Karpas-422 (cell line): ENCODE measurements around the gene STAMBPL1. TPM values are rescaled to one million over a fixed set of nuclear protein-coding genes. Genes with fewer than 3 reads are reported as not detected.
"Not testable (repeated sequence)": the region's sequence is repeated elsewhere in the genome, so short reads cannot be mapped to it uniquely, and the experiment has no call there.

Experiments used
- DNase-seq: peaks from one replicate; pipeline ENCODE4 v3.0.0-alpha.2; 2015
- H2AFZ ChIP-seq: fragments of 200-600 bp; sonication (generic); 2 replicates; pipeline ENCODE4 v1.6.1; 2014; ENCODE audit warnings: antibody characterized with exemption, low read length, mixed read lengths
- H3K27ac ChIP-seq: fragments of 200-600 bp; sonication (generic); 2 replicates; pipeline ENCODE4 v1.5.1; 2014; ENCODE audit warnings: mild to moderate bottlenecking, low read length, moderate library complexity
- H3K27me3 ChIP-seq: fragments of 200-600 bp; sonication (generic); 2 replicates; pipeline ENCODE4 v1.6.1; 2014; ENCODE audit warnings: low read length, mixed read lengths
- H3K36me3 ChIP-seq: fragments of 200-600 bp; sonication (generic); 2 replicates; pipeline ENCODE4 v1.6.1; 2014; ENCODE audit warnings: low read length, mixed read lengths; ENCODE audit not compliant: insufficient read depth
- H3K4me1 ChIP-seq: fragments of 200-600 bp; sonication (generic); 2 replicates; pipeline ENCODE4 v1.6.1; 2014; ENCODE audit warnings: mild to moderate bottlenecking, low read length, mixed read lengths
- H3K4me2 ChIP-seq: fragments of 200-600 bp; sonication (generic); 2 replicates; pipeline ENCODE4 v1.6.1; 2014; ENCODE audit warnings: low read length, low read depth, mild to moderate bottlenecking; ENCODE audit not compliant: poor library complexity, severe bottlenecking
- H3K4me3 ChIP-seq: fragments of 200-600 bp; sonication (generic); 2 replicates; pipeline ENCODE4 v1.5.1; 2014; ENCODE audit warnings: mild to moderate bottlenecking, antibody characterized with exemption, low read length, mixed read lengths
- H3K79me2 ChIP-seq: fragments of 200-600 bp; sonication (generic); 2 replicates; pipeline ENCODE4 v1.6.1; 2014; ENCODE audit warnings: mild to moderate bottlenecking, low read length, mixed read lengths
- H3K9ac ChIP-seq: fragments of 200-600 bp; sonication (generic); 2 replicates; pipeline ENCODE4 v1.6.0; 2014; ENCODE audit warnings: low read length
- H3K9me2 ChIP-seq: fragments of 200-600 bp; sonication (generic), shearing (Covaris generic); replicated peaks from 2 replicates; pipeline ENCODE4 v1.6.0; 2014; ENCODE audit warnings: mild to moderate bottlenecking, low read length, moderate library complexity; ENCODE audit not compliant: insufficient read depth
- H3K9me3 ChIP-seq: fragments of 300-700, 200-600 bp; sonication (generic); 2 replicates; pipeline ENCODE4 v1.6.1; 2014; ENCODE audit warnings: low read length, mixed read lengths
- H4K20me1 ChIP-seq: fragments of 200-600 bp; sonication (generic); 2 replicates; pipeline ENCODE4 v1.6.1; 2014; ENCODE audit warnings: mild to moderate bottlenecking, antibody characterized with exemption, low read length, low read depth; ENCODE audit not compliant: insufficient read depth
- total RNA-seq: library from RNA; depleted of rRNA; stranded (reverse); fragments of >200 nt; shearing (Covaris generic); gene quantifications from 2 replicates; pipeline ENCODE4 v1.2.3, GENCODE V29; 2014; ENCODE audit warnings: low replicate concordance

The STAMBPL1 gene
- total RNA-seq, 1 experiment from 2014 or later, result 38.5 TPM

GRCh38 chr10:88881320-88881719 lies 1.3 kb downstream of the STAMBPL1 start:
- Histone ChIP-seq H3K36me3 (no peaks in the 10 kb centered on the region), H3K79me2 (peaks cover 53% of the 10 kb centered on the region), H3K4me1 (peaks cover 70% of the 10 kb centered on the region), H3K27me3 (no peaks in the 10 kb centered on the region), H4K20me1 (no peaks in the 10 kb centered on the region), H3K9ac (peak overlapping the region; percentile 75), H2AFZ (no peak overlapping the region), H3K4me3 (peak overlapping the region; percentile 73), H3K9me2 (no peaks in the 10 kb centered on the region), H3K4me2 (peak overlapping the region; percentile 87), H3K27ac (peak overlapping the region; percentile 95), H3K9me3 (no peaks in the 10 kb centered on the region)
- DNase-seq, result no peak

DNA sequence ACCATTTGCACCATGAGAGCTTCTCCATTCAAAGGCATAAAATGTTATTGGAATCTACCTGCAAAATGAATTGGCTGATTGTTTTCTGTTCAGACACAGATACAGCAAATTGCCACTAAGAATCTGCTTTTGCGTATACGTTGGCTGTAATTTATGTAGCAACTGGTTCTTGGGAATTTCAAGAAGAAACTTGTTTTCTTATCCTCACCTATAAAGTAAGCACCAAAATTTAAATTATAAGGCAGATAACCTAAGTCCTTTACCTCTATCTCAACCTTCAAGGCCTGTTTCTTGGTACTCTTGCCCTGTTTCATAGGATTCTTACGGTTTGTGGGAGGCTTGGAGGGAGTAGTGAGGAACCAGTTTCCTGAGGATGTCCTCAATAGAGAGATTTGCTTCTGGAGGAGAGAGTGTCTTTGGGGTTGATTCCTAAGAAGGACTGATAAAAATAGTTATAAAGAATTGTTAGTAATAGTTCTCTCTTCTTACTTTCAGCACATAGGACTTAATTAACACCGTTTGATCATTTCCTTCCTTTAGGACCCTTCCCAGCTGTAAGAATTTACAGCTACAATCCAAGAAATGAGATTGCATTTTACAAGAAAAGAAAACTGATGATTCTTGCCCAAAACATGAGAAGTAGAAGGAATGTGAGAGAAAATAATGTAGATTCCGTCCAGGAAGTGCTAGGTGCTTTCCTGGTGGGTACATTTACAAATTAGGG lies 2.0 kb downstream of the STAMBPL1 start:
- no peak overlapping the region for H2AFZ ChIP-seq
- peak overlapping the region; percentile 95 for H3K27ac ChIP-seq
- no peak for DNase-seq
- H3K4me1 ChIP-seq, result peaks cover 75% of the 10 kb centered on the region
- no peaks in the 10 kb centered on the region for H3K36me3 ChIP-seq
- no peaks in the 10 kb centered on the region for H3K9me2 ChIP-seq
- H3K79me2 ChIP-seq, result peaks cover 58% of the 10 kb centered on the region
- no peaks in the 10 kb centered on the region for H3K27me3 ChIP-seq
- peak overlapping the region; percentile 75 for H3K9ac ChIP-seq
- H4K20me1 ChIP-seq, result no peaks in the 10 kb centered on the region
- H3K4me3 ChIP-seq, result peak overlapping the region; percentile 73
- peak overlapping the region; percentile 87 for H3K4me2 ChIP-seq
- no peaks in the 10 kb centered on the region for H3K9me3 ChIP-seq

- H4K20me1 ChIP-seq, H3K9me2 ChIP-seq, H2AFZ ChIP-seq, DNase-seq, H3K9me3 ChIP-seq, H3K36me3 ChIP-seq, H3K27me3 ChIP-seq: not testable (repeated sequence)
- Histone ChIP-seq H3K4me2 (peak overlapping the region; percentile 87), H3K79me2 (peaks cover 65% of the 10 kb centered on the region), H3K9ac (peak overlapping the region; percentile 75), H3K4me3 (peak overlapping the region; percentile 73), H3K27ac (peak overlapping the region; percentile 95), H3K4me1 (peaks cover 79% of the 10 kb centered on the region)
Measured at GRCh38 chr10:88882646-88883447, 2.8 kb downstream of the STAMBPL1 start.

GRCh38 chr10:88883448-88883809 lies 3.4 kb downstream of the STAMBPL1 start:
- no peaks in the 10 kb centered on the region for H3K36me3 ChIP-seq
- DNase-seq, result peak; percentile 53
- H3K9me3 ChIP-seq, result no peaks in the 10 kb centered on the region
- H3K27ac ChIP-seq, result peak overlapping the region; percentile 95
- H3K27me3 ChIP-seq, result no peaks in the 10 kb centered on the region
- no peaks in the 10 kb centered on the region for H4K20me1 ChIP-seq
- peak overlapping the region; percentile 72; the same call in 1 of the 2 replicates for H3K4me3 ChIP-seq
- H3K9me2 ChIP-seq, result no peaks in the 10 kb centered on the region
- H3K79me2 ChIP-seq, result peaks cover 71% of the 10 kb centered on the region
- H3K4me1 ChIP-seq, result peaks cover 79% of the 10 kb centered on the region
- peak overlapping the region; percentile 87 for H3K4me2 ChIP-seq
- no peak overlapping the region for H3K9ac ChIP-seq
- no peak overlapping the region for H2AFZ ChIP-seq

DNA sequence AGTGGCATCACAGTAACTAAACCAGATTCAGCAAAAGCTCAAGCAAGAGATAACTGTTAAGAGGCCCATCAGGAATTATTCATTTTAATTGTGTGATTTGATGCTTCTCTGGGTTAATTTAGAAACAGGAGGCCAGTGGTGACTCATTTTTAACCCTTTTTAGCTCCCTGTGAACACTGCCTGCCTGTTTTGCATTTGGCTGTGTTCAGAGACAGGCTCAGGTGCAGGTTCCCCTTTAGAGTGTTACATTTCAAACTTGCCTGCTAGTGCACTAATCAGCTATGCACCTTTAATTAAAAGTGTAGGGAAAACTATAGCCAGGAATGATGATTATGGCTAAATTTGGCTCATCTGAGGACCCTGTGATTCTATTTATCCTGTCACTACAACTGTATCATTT lies 6.5 kb downstream of the STAMBPL1 start:
- H3K36me3 ChIP-seq, result no peaks in the 10 kb centered on the region
- no peak overlapping the region for H2AFZ ChIP-seq
- peak overlapping the region; percentile 95 for H3K27ac ChIP-seq
- H3K9me3 ChIP-seq, result no peaks in the 10 kb centered on the region
- peak overlapping the region; percentile 87 for H3K4me2 ChIP-seq
- H3K4me3 ChIP-seq, result peak overlapping the region; percentile 72
- peaks cover 98% of the 10 kb centered on the region for H3K4me1 ChIP-seq
- peak overlapping the region; percentile 67 for H3K9ac ChIP-seq
- peak; percentile 90 for DNase-seq
- no peaks in the 10 kb centered on the region for H3K9me2 ChIP-seq
- no peaks in the 10 kb centered on the region for H3K27me3 ChIP-seq
- peaks cover 94% of the 10 kb centered on the region for H3K79me2 ChIP-seq
- no peaks in the 10 kb centered on the region for H4K20me1 ChIP-seq

GRCh38 chr10:88888810-88889445 lies 8.9 kb downstream of the STAMBPL1 start:
- no peaks in the 10 kb centered on the region for H4K20me1 ChIP-seq
- no peaks in the 10 kb centered on the region for H3K36me3 ChIP-seq
- no peaks in the 10 kb centered on the region for H3K9me2 ChIP-seq
- no peaks in the 10 kb centered on the region for H3K27me3 ChIP-seq
- peaks cover 95% of the 10 kb centered on the region for H3K79me2 ChIP-seq
- H3K4me1 ChIP-seq, result peaks cover 91% of the 10 kb centered on the region
- peak overlapping the region; percentile 95 for H3K27ac ChIP-seq
- DNase-seq, result no peak
- no peak overlapping the region for H2AFZ ChIP-seq
- peak overlapping the region; percentile 67 for H3K9ac ChIP-seq
- H3K9me3 ChIP-seq, result no peaks in the 10 kb centered on the region
- H3K4me2 ChIP-seq, result peak overlapping the region; percentile 87
- H3K4me3 ChIP-seq, result peak overlapping the region; percentile 72

GRCh38 chr10:88889559-88890337 lies 9.7 kb downstream of the STAMBPL1 start:
- no peaks in the 10 kb centered on the region for H4K20me1 ChIP-seq
- peaks cover 86% of the 10 kb centered on the region for H3K4me1 ChIP-seq
- H3K27me3 ChIP-seq, result no peaks in the 10 kb centered on the region
- no peaks in the 10 kb centered on the region for H3K36me3 ChIP-seq
- H3K4me3 ChIP-seq, result peak overlapping the region; percentile 72; the same call in 1 of the 2 replicates
- no peak overlapping the region for H3K9ac ChIP-seq
- DNase-seq, result no peak
- H3K4me2 ChIP-seq, result peak overlapping the region; percentile 87
- H3K9me3 ChIP-seq, result no peaks in the 10 kb centered on the region
- no peak overlapping the region for H2AFZ ChIP-seq
- peaks cover 95% of the 10 kb centered on the region for H3K79me2 ChIP-seq
- H3K27ac ChIP-seq, result peak overlapping the region; percentile 95
- H3K9me2 ChIP-seq, result no peaks in the 10 kb centered on the region
